ENCODE data around the gene RPGR.
A peak's percentile ranks its signal among the peaks of the same experiment; 100 is the strongest.

Gene RPGR

DNA sequence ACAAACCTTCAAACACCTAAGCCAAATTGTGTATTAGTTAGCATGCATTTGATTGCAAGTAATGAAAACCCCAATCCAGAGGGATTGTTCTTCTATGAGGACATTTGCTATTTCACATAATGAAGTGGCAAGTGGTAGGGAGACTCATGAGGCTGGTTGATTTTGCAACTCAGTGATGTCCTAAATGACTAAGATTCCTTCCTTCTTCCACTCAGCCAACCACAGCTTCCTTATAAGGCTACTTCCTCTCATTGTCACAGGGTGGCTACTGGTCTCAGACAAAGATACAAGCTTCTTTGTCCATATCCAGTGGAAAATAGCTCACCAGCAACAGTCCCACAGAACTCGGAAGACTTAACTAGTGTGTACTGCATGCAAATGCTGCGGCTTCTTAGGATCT, 19.8 kb upstream of the RPGR start:
- H3K4me3 ChIP-seq (ENCODE audit: low read depth, low read length) = no peak overlapping the region
- TF ChIP-seq, protein P1, sequence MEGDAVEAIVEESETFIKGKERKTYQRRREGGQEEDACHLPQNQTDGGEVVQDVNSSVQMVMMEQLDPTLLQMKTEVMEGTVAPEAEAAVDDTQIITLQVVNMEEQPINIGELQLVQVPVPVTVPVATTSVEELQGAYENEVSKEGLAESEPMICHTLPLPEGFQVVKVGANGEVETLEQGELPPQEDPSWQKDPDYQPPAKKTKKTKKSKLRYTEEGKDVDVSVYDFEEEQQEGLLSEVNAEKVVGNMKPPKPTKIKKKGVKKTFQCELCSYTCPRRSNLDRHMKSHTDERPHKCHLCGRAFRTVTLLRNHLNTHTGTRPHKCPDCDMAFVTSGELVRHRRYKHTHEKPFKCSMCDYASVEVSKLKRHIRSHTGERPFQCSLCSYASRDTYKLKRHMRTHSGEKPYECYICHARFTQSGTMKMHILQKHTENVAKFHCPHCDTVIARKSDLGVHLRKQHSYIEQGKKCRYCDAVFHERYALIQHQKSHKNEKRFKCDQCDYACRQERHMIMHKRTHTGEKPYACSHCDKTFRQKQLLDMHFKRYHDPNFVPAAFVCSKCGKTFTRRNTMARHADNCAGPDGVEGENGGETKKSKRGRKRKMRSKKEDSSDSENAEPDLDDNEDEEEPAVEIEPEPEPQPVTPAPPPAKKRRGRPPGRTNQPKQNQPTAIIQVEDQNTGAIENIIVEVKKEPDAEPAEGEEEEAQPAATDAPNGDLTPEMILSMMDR (IDR thresholded peaks at IDR 0.05; ENCODE audit: control insufficient read depth, extremely low read depth, insufficient read depth) = no peak
- DNase-seq (ENCODE audit: low read depth) = no peak

DNA sequence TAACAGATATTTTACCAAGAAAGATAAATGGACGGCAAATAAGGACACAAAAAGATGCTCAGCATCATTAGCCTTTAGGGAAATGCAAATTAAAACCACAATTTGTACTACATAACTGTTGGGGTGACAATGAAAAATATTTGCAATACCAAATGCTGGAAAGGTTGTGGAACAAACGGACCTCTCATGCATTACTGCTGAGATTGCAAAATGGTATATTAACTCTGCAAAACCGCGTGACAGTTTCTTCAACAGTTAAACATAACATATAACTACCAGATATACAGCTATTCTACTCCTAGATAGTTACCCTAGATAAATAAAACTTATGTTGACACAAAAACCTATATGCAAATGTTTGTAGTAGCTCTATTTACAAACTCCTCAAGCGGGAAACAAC, 18.8 kb upstream of the RPGR start:
- TF ChIP-seq, protein P1 (IDR thresholded peaks at IDR 0.05; ENCODE audit: control insufficient read depth, extremely low read depth, insufficient read depth) = no peak
- no peak overlapping the region for H3K4me3 ChIP-seq (ENCODE audit: low read depth, low read length)
- no peak for DNase-seq (ENCODE audit: low read depth)

DNA sequence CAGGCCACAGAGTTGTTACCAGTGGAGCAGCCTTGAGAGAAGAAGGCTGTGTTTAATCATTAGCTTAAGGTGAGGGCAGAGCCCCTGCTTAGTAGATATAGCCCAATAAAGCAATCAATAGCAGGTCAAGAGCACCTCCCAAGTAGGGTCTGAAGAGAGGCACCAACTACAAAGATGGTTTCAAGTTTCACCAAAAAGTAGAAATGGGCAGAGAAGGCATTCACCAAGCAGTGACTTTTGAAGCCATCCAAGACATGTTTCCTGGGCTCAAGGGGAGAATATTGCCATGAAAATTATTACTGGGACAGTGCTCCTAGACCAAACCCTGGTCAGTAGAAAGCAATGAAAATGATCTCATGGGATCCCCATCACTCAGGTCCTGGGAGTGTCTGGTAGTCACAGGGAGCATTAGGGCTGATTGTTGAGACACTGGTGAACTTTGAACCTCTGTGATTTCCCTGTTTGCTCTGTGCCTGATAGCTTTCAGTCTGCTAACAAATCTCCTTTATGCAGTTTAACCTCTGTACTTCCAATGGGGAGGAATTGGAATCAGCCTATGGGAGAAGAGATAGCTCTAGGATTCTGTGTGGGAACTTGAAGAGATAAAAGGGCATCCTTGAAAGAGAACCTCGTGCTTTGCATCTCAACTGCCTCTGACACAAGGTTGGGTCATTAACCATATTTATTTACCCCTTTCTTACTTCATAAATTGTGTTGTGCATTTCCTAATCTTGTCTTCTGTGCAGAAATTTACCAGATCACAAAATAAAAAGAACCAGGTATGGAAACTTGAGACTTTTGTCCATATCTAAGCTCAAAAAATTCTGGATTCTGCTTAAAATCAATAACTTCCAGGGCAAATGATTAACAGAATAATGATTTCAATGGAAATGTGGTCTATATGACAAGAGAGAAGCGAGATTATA, 15.8 kb upstream of the RPGR start:
- DNase-seq (ENCODE audit: low read depth) = no peak
- H3K4me3 ChIP-seq (ENCODE audit: low read depth, low read length) = no peak overlapping the region
- TF ChIP-seq, protein P1 (IDR thresholded peaks at IDR 0.05; ENCODE audit: control insufficient read depth, extremely low read depth, insufficient read depth) = no peak

DNA sequence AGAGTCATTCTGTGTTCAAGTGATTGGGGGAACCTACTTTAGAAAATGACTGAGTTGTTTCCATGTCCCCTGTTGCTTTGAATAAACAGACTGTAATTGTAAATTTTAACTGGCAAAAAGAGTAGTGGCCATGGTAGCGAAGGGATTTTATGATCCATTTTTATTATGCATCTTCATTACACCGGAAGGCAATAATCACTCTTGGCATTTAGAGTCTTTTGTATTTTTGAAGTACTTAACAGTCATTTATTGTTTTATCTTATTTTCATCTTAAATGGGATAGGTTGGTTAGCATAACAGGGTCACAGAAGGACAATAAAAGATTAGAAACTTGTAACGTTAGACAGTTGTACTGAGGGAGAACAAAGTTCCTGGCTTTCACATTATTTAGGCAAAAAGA, 14.1 kb upstream of the RPGR start:
- TF ChIP-seq, protein P1 (IDR thresholded peaks at IDR 0.05; ENCODE audit: control insufficient read depth, extremely low read depth, insufficient read depth) = no peak
- no peak for DNase-seq (ENCODE audit: low read depth)
- no peak overlapping the region for H3K4me3 ChIP-seq (ENCODE audit: low read depth, low read length)

DNA sequence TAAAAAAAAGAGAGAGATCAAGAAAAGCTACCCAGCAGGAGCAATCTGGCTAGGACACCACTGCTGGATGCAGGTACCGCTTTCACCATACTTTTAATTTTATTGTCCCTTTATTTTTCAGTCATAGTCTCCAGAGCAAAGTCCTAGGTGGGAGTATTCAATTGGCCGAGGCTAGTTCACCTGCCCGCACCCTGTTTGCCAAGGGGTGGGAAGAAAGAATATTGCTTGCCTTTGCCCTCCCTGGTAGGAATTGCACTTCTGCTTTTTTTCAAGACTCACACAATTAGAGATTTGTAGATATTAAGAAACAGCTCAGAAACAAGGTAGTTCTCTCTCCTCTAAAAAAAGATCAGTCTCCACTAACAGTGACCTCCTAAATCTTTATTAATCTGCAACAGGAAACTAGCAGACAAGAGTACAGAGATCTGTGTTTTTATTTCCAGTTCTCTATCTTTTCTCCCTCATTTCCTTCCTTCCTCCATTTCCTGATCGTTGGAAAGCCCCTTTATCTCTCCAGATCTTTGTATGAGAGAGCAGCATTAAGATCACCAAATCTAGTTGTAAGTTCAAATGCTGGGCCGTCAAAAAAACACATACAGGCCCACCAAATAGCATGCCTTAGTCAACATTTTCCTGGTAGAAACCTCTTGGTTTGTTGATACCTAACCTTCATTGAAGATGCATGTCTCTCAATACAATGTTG, 9.4 kb upstream of the RPGR start:
- H3K4me3 ChIP-seq (ENCODE audit: low read depth, low read length) = no peak overlapping the region
- DNase-seq (ENCODE audit: low read depth) = no peak
- TF ChIP-seq, protein P1 (IDR thresholded peaks at IDR 0.05; ENCODE audit: control insufficient read depth, extremely low read depth, insufficient read depth) = no peak

DNA sequence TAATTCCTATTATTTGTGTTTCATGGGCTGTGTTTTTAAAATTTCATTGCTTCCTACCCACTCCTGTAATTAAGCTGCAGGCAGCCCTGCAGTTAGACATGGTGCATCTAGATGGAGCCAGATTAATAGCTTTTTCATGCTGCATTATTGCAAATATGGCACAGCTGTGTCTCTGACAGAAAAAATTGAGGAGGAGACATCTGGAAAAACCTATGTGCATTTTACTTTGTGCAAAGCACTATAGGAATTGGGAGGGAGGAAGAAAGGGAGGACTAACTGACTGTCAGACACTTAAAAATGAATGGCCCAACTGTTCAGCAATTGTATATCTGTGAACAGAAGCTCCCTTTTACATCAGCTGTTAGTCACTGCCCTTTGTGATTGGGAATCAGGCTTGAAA, 8.1 kb upstream of the RPGR start:
- DNase-seq (ENCODE audit: low read depth) = no peak
- no peak overlapping the region for H3K4me3 ChIP-seq (ENCODE audit: low read depth, low read length)
- TF ChIP-seq, protein P1 (IDR thresholded peaks at IDR 0.05; ENCODE audit: control insufficient read depth, extremely low read depth, insufficient read depth) = peak; percentile 65
